WERI-Rb-1 (cell line): Measurements from ENCODE around the gene KNDC1.
A peak's percentile ranks its signal among the peaks of the same experiment; 100 is the strongest.

Experiments used
- DNase-seq: peaks from one replicate; pipeline ENCODE4 v3.0.0-alpha.2; 2020
- H3K27ac ChIP-seq: fragments of 250-450 bp; sonication (Bioruptor Pico); 2 replicates; pipeline ENCODE4 v1.5.1; 2020; ENCODE audit warnings: mild to moderate bottlenecking, moderate library complexity
- H3K27me3 ChIP-seq: fragments of 250-450 bp; sonication (Bioruptor Pico); 2 replicates; pipeline ENCODE4 v1.5.1; 2021; ENCODE audit warnings: mild to moderate bottlenecking, low read depth, moderate library complexity; ENCODE audit not compliant: insufficient read depth, severe bottlenecking
- H3K36me3 ChIP-seq: fragments of 250-450 bp; sonication (Bioruptor Pico); 2 replicates; pipeline ENCODE4 v1.5.1; 2020; ENCODE audit warnings: mild to moderate bottlenecking, moderate library complexity
- H3K4me3 ChIP-seq: 2 replicates; pipeline ENCODE4 v1.5.1; 2011; ENCODE audit warnings: low read depth, mild to moderate bottlenecking, control low read depth, low read length
- H3K9me3 ChIP-seq: fragments of 250-450 bp; sonication (Bioruptor Pico); 2 replicates; pipeline ENCODE4 v1.5.1; 2021; ENCODE audit warnings: mild to moderate bottlenecking, moderate library complexity; ENCODE audit not compliant: severe bottlenecking
- CTCF ChIP-seq: IDR thresholded peaks from 2 replicates; pipeline ENCODE4 v1.5.1; 2011; ENCODE audit warnings: low read depth, mild to moderate bottlenecking, control low read depth, inconsistent platforms, low read length

KNDC1 gene

DNA sequence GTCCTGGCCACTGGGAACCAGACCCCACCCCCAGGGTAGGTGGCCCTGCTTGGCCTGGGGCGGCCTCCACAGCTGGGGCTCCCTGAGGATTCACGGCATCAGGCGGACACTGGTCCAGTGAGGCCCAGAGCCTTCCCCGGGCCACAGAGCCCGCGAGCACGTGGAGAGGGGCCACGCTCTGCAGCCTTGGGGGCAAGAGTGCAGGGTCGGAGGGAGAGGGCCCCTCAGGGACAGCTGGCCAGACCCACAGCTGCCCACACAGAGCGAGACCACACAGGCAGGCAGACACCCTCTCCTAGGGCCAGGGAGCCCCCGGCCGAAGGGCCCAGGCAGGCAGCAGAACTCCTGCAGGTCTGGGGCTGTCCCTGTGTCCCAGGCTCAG lies 88.3 kb downstream of the KNDC1 start:
- Histone ChIP-seq H3K36me3 (no peaks in the 10 kb centered on the region), H3K27me3 (no peaks in the 10 kb centered on the region), H3K27ac (no peak overlapping the region), H3K9me3 (no peaks in the 10 kb centered on the region), H3K4me3 (no peak overlapping the region)
- no peak for DNase-seq
- no peak for TF ChIP-seq CTCF

DNA sequence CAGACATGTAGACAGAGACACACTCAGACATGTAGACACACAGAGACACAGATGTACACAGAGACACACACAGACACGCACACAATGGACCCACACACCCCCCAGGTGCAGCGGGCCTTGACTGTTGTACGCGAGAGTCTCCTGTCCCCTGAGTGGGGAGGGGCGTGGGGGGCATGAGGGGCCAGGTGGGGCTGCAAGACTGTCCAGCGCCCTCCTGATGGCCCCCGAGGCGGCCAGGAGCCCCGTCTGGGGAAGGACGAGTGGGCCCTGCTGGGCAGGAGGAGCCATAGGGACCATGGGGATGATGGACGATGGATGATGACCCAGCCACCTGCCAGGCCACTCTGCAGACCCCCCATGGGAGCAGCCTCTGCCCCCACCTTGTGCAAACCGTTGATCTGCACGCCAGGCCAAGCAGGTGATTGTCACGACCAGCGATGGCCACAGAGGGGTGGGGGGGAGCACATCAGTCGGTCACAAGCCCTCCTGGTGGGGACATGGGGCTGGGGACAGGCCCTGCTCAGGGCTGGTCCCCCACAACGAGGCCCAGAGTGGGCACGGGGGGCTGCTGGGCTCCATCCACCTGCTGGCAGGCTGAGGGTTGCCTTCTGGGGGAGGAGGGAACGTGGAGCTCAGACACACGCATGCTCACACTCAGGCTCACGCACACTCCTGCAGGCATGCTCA lies 89.2 kb downstream of the KNDC1 start:
- Histone ChIP-seq H3K4me3 (no peak overlapping the region), H3K9me3 (no peaks in the 10 kb centered on the region), H3K27ac (no peak overlapping the region), H3K27me3 (no peaks in the 10 kb centered on the region), H3K36me3 (no peaks in the 10 kb centered on the region)
- DNase-seq, result peak; percentile 53
- peak; percentile 29; the same call in 1 of the 2 replicates for TF ChIP-seq CTCF

DNA sequence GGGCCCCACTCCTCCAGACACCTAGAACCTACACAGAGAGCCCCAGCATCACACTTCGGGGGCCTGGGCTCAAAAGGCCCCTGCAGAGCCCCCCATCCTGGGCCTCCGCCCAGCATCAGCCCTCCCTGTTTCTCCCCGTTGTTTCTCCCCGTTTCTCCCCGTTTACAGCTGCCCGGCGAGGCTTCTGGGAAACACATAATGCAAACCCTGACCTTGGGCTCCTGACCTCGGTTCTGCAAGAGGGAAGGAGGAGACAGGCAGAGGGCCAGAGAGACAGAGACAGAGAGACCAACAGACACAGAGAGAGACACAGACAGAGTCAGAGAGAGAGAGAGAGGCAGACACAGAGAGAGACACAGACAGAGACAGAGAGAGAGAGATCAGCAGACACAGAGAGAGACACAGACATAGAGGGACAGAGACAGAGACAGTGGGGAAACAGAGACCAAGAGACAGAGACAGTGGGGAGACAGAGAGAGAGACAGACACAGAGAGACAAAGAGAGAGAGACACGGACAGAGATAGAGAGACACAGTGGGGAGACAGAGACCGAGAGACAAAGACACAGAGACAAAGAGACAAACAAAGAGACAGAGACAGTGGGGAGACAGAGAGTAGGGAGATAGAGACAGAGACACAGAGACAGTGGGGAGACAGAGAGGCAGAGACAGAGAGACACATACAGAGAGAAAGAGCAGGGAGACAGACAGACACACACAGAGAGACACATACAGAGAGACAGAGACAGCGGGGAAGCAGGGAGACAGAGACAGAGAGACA lies 90.1 kb downstream of the KNDC1 start:
- H3K27me3 ChIP-seq, result no peaks in the 10 kb centered on the region
- TF ChIP-seq CTCF, result no peak

DNA sequence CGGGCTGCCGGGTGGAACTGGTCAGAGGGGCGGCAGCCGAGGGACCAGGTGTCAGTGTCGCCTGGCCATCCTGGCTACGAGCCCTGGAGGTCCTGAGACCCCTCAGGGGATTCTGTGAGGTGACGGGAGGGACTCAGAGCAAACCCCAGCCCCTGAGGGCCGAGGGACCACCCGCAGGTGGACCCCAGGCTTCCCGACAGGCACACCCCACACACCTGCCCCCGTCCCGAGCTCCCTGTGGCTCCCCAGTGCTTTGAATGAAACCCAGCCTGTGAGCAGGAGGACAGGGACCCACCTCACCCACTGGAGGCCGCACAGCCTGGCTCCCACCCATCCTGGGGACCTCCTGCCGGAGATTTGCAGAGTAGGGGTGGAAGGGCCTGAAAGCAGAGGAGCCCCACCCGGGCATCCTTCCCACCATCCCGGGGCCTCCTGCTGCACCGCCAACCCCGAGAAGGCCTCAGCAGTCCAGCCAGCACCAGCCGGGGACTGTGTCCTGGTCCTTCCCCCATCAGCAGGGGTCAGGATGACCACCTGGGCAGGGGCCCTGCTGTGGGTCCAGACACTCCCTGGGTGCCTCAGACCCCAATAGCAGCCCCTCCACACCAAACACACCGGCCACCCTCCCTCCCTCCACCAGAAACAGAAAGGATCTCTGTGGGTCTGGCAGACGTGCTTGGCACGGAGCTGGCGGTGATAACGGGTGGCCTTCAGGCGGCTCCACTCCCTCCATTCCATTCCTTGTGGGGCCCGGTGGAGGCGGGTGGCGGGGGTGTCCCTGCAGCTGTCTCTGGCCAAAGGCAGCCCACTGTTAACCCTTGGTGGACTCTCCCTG lies 91.6 kb downstream of the KNDC1 start:
- H3K36me3 ChIP-seq, result no peaks in the 10 kb centered on the region
- H3K9me3 ChIP-seq, result no peaks in the 10 kb centered on the region
- no peaks in the 10 kb centered on the region for H3K27me3 ChIP-seq
- no peak for TF ChIP-seq CTCF
- H3K4me3 ChIP-seq, result no peak overlapping the region
- DNase-seq, result no peak
- H3K27ac ChIP-seq, result no peak overlapping the region

More for the DNA sequence above, 90.1 kb downstream of the KNDC1 start:
- Histone ChIP-seq H3K36me3 (no peaks in the 10 kb centered on the region), H3K27ac (no peak overlapping the region), H3K4me3 (no peak overlapping the region), H3K9me3 (no peaks in the 10 kb centered on the region)
- DNase-seq, result no peak

DNA sequence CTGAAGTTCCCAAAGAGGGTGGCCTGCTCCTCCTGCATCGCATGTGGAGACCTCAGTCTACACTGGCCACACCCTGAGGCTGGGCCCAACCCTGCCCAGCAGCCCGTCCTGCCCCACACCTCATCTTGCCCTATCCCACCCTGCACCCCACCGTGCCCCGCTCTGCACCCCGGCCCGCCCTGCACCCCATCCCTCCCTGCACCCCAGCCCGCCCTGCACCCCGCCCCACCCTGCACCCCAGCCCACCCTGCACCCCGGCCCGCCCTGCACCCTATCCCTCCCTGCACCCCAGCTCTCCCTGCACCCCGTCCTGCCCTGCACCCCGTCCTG lies 92.2 kb downstream of the KNDC1 start:
- H3K9me3 ChIP-seq, result no peaks in the 10 kb centered on the region
- no peaks in the 10 kb centered on the region for H3K36me3 ChIP-seq
- no peaks in the 10 kb centered on the region for H3K27me3 ChIP-seq
- TF ChIP-seq CTCF, result no peak
- H3K4me3 ChIP-seq, result no peak overlapping the region
- H3K27ac ChIP-seq, result no peak overlapping the region
- no peak for DNase-seq
